D721Med (cell line): ENCODE results near the gene ASH1L.
A peak's percentile ranks its signal among the peaks of the same experiment; 100 is the strongest.
"Not testable (repeated sequence)": the region's sequence is repeated elsewhere in the genome, so short reads cannot be mapped to it uniquely, and the experiment has no call there.

Experiments used
- DNase-seq: peaks from one replicate; pipeline ENCODE4 v3.0.0; 2011; ENCODE audit warnings: low spot score; ENCODE audit not compliant: insufficient read length
- FAIRE-seq: peaks from 2 replicates; lab custom pipeline; 2011; peaks lifted over from hg19 to GRCh38; lab: Jason Lieb, UNC
- TF ChIP-seq, protein P1 (sequence below): IDR thresholded peaks from 2 replicates; pipeline ENCODE4 v1.5.1; 2012; ENCODE audit warnings: mild to moderate bottlenecking, control low read depth; ENCODE audit not compliant: insufficient read depth; ENCODE audit errors: missing control alignments

Gene ASH1L

DNA sequence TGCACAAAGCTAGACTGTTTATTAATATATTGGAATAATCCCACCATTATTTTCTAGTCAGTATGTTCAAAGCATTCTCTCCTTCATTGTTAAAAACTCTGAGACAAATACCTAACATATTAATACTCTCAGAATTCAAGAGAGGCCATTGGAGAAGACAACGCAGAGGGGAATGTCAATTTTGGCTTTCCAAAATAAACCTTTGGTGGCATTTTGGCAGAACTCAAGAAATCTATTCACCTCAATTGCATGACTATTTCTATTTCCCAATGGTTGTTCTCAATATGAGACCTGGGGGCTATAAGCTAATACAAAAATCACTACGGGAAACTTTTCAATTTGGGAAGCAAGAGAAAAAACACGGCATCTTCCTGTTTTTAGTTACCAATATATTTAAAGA is 183.4 kb downstream of the ASH1L start:
- TF ChIP-seq, protein P1, sequence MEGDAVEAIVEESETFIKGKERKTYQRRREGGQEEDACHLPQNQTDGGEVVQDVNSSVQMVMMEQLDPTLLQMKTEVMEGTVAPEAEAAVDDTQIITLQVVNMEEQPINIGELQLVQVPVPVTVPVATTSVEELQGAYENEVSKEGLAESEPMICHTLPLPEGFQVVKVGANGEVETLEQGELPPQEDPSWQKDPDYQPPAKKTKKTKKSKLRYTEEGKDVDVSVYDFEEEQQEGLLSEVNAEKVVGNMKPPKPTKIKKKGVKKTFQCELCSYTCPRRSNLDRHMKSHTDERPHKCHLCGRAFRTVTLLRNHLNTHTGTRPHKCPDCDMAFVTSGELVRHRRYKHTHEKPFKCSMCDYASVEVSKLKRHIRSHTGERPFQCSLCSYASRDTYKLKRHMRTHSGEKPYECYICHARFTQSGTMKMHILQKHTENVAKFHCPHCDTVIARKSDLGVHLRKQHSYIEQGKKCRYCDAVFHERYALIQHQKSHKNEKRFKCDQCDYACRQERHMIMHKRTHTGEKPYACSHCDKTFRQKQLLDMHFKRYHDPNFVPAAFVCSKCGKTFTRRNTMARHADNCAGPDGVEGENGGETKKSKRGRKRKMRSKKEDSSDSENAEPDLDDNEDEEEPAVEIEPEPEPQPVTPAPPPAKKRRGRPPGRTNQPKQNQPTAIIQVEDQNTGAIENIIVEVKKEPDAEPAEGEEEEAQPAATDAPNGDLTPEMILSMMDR, result no peak
- FAIRE-seq (no peak), DNase-seq (no peak)

DNA sequence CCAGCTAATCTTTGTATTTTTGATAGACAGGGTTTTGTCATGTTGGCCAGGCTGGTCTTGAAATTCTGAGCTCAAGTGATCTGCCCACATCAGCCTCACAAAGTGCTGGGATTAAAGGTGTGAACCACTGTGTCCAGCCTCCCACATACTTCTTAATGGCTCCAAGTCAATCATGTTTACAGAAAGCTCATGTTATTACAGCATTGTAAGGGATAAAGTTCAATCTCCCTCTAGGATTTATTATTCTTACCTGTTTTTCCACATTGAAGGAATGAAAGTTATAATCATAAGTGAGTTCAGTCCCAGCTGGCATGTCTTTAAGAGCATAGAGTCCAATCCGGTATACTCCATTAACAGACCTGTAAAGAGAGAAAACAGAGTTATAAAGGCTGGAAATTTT is 202.6 kb downstream of the ASH1L start:
- TF ChIP-seq, protein P1, result no peak
- DNase-seq (no peak), FAIRE-seq (no peak)

DNA sequence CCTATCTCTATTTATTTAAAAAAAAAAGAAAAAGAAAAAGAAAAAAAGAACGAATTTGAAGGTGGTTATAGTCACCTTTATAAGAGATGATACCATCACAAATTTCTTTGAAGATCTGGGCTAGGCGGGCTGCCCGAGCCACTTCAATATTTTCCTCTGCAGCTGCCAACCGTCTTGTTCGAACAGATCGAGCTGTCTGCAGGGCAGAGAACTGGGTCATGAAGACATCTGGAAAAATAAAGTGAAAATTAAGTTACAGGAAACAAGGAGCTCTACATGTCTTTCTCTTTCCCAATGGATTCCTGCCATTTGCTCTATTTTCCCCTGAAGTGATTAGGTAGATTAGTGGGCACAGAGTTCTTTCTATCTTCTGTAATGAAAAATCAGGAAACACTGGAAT is 210.0 kb downstream of the ASH1L start:
- FAIRE-seq, result no peak
- TF ChIP-seq, protein P1, result no peak
- DNase-seq, result no peak

DNA sequence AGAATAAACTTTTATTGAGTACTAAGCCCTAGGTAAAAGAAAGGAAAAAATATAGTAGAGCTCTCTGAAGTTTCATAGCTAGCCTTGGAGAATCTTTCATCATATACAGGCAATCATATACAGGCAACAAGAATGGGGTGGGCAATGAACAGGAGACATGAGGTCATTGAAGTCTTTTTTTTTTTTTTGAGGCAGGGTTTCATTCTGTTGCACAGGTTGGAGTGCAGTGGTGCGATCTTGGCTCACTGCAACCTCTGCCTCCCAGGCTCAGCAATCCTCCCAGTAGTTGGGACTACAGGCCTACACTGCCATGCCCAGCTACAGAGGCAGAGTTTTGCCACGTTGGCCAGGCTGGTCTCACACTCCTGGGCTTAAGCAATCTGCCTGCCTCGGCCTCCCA is 219.8 kb downstream of the ASH1L start:
- TF ChIP-seq, protein P1, result no peak
- DNase-seq (no peak), FAIRE-seq (no peak)

DNA sequence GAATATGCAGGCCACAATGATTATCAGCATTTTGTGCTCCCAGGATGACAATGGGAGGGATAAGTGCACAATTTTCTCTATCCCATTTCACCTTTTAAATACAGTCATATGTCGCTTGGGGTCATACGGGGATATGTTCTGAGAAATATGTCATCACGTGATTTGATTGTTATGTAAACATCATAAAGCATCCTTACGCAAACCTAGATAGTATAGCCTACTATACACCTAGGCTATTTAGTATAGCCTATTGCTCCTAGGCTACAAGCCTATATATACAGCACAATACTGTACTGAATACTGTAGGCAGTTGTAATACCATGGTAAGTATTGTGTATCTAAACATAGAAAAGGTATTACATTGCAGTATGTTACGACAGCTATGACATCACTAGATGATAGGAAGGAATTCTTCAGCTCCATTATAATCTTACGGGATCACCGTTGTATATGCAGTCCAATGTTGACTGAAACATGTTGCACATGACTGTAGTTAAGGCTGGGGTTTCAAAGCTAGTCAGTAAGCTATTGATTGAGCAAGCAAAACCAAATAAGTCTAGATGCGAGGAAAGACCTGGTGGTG is 223.0 kb downstream of the ASH1L start:
- TF ChIP-seq, protein P1, result no peak
- DNase-seq (no peak), FAIRE-seq (peak; percentile 68)

DNA sequence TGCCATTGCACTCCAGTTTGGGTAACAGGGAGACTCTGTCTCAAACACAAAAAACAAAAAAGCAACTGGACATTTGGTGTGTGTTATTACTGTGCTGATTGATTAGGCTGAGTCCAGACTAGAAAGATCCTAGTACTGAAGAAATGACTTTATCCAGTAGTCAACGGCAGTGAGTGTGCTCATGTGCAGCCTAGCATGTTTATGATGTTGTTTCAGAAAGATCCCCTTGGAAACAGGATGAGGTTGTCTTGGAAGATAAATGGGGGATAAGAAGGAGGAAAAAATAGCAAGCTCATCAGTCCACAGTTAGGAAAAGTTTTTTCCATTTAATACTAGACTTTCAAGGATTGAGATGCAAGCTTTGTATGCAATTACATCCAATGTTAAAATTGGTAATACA is 227.6 kb downstream of the ASH1L start:
- no peak for DNase-seq
- TF ChIP-seq, protein P1, result no peak
- no peak for FAIRE-seq

DNA sequence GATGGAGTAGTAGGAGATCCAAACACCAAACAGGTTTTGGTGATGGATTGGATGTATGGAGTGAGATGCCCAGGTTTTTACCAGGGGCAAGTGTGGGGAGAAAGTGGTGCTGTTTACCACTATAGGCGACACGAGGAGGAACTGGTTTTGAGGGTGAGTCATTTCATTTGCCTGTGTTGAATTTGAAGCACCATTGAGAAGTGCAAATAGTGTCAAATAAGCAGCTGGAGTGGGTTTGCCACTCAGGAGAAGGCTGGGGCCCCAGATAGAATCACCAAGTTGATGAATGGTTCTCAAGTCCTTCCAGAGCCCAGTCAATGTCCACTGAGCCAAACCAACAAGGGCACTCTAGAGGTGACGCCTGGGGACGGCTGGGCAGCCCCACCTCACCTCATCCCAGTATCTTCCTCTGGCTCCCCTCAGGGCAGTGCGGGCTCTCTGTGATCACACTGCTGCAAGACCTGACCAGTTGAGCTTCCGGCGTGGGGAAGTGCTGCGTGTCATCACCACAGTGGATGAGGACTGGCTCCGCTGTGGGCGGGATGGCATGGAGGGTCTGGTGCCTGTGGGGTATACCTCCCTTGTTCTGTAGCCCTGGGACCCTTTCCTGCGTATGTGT is 232.5 kb downstream of the ASH1L start:
- DNase-seq, result no peak

DNA sequence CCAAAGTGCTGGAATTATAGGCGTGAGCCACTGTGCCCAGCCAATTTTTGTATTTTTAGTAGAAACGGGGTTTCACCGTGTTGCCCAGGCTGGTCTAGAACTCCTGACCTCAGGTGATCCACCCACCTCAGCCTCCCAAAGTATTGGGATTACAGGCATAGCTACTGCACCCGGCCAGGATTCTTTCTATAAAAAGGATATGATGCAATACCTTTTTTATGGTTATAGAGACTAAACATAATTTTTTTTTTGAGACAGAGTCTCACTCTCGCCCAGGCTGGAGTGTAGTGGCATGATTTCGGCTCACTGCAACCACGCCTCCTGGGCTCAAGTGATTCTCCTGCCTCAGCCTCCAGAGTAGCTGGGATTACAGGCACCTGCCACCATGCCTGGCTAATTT is 233.7 kb downstream of the ASH1L start:
- not testable (repeated sequence) for DNase-seq

More for the DNA sequence above, 232.5 kb downstream of the ASH1L start:
- FAIRE-seq, result no peak
- TF ChIP-seq, protein P1, result no peak

More for the DNA sequence above, 233.7 kb downstream of the ASH1L start:
- FAIRE-seq, result not testable (repeated sequence)
